K562 (cell line): ENCODE data around the gene TRAPPC8. TPM values are rescaled to one million over a fixed set of nuclear protein-coding genes. Genes with fewer than 3 reads are reported as not detected.
A peak's percentile ranks its signal among the peaks of the same experiment; 100 is the strongest.

Source experiments
- ATAC-seq: fragments of 200-7000 bp; cut with Tn5 transposase; 3 replicates; pipeline ENCODE4 v1.9.1; 2020; ENCODE audit warnings: moderate library complexity
- BruUV-seq: library from RNA; stranded (reverse); fragments of 400-500 nt; replicated peaks from 2 replicates; lab custom pipeline; 2021; lab: Mats Ljungman, UMichigan
- CTCF ChIA-PET: fragments of 300-600 bp; formaldehyde crosslinking; extraction: SDS; loops from one replicate; lab custom pipeline; 2021; ENCODE audit warnings: low intra/inter-chr PET ratio; lab: Yijun Ruan, JAX
- POLR2A ChIA-PET: fragments of 300-600, 350-650 bp; sonication (Branson Sonifier 250); formaldehyde crosslinking; extraction: SDS; loops from one replicate; lab custom pipeline; 2021; ENCODE audit warnings: antibody characterized with exemption, inconsistent platforms; lab: Yijun Ruan, JAX
- DNase-seq, 4 experiments: peaks; one replicate each; pipeline versions ENCODE4 v3.0.0 to v3.0.0-alpha.2; 2011 to 2018; ENCODE audit warnings: low spot score in 3 of 4, mixed read lengths in 3 of 4; ENCODE audit errors: extremely low read depth in 1 of 4
- FAIRE-seq: peaks from 2 replicates; lab custom pipeline; 2011; peaks lifted over from hg19 to GRCh38; lab: Jason Lieb, UNC
- H2AFZ ChIP-seq: 2 replicates; pipeline ENCODE4 v1.6.0; 2011; ENCODE audit warnings: low read depth, low read length, control low read depth, inconsistent platforms
- H3K27ac ChIP-seq: fragments of 200-600 bp; 3 replicates; pipeline ENCODE4 v1.8.0; 2011; ENCODE audit warnings: low read depth, mild to moderate bottlenecking, control low read depth, inconsistent platforms, low read length, moderate library complexity, mixed read lengths; ENCODE audit errors: extremely low read depth
- H3K27me3 ChIP-seq, 2 experiments: fragments of 300-600 bp in 1 of 2; 2 replicates in 1 of 2; 3 replicates in 1 of 2; pipeline versions ENCODE4 v1.6.0 to v1.8.0; 2011; ENCODE audit warnings: inconsistent platforms in 2 of 2, low read length in 2 of 2, mild to moderate bottlenecking in 1 of 2, mixed read lengths in 1 of 2, moderate library complexity in 1 of 2; ENCODE audit not compliant: control insufficient read depth in 2 of 2, insufficient read depth in 2 of 2
- H3K36me3 ChIP-seq: fragments of 300-600 bp; 3 replicates; pipeline ENCODE4 v1.8.0; 2011; ENCODE audit warnings: mild to moderate bottlenecking, low read length, inconsistent platforms; ENCODE audit not compliant: control insufficient read depth, insufficient read depth
- H3K4me1 ChIP-seq, 2 experiments: fragments of 200-600 bp in 1 of 2; replicated peaks in 1 of 2; 2 replicates in 1 of 2; 3 replicates in 1 of 2; pipeline versions ENCODE4 v1.5.1 to v1.8.0; 2011; ENCODE audit warnings: inconsistent platforms in 2 of 2, low read length in 2 of 2, mild to moderate bottlenecking in 1 of 2, mixed read lengths in 1 of 2, moderate library complexity in 1 of 2; ENCODE audit not compliant: control insufficient read depth in 2 of 2, insufficient read depth in 2 of 2
- H3K4me2 ChIP-seq: 2 replicates; pipeline ENCODE4 v1.6.1; 2011; ENCODE audit warnings: low read length, control low read depth, inconsistent platforms, mixed read lengths; ENCODE audit not compliant: insufficient read depth
- H3K4me3 ChIP-seq: fragments of 200-600 bp; sonication (generic), shearing (Covaris generic); 2 replicates; pipeline ENCODE4 v1.5.1; 2016; ENCODE audit warnings: control low read depth, inconsistent platforms
- H3K79me2 ChIP-seq: fragments of 200-600 bp; 3 replicates; pipeline ENCODE4 v1.8.0; 2011; ENCODE audit warnings: low read length, inconsistent platforms; ENCODE audit not compliant: control insufficient read depth, insufficient read depth
- H3K9ac ChIP-seq, 2 experiments: 2 replicates each; pipeline versions ENCODE4 v1.6.0 to v1.6.1; 2011; ENCODE audit warnings: low read depth in 2 of 2, low read length in 2 of 2, control low read depth in 1 of 2, inconsistent platforms in 1 of 2, mild to moderate bottlenecking in 1 of 2, mixed read lengths in 1 of 2; ENCODE audit not compliant: insufficient read depth in 1 of 2
- H3K9me1 ChIP-seq: one replicate; pipeline ENCODE4 v1.6.0; 2011; ENCODE audit warnings: inconsistent platforms, mild to moderate bottlenecking, low read length, moderate library complexity; ENCODE audit not compliant: control insufficient read depth, insufficient read depth
- H3K9me3 ChIP-seq: replicated peaks from 2 replicates; pipeline ENCODE4 v1.5.1; 2011; ENCODE audit warnings: low read depth, low read length, inconsistent platforms; ENCODE audit not compliant: control insufficient read depth, insufficient read depth
- H4K20me1 ChIP-seq: replicated peaks from 2 replicates; pipeline ENCODE4 v1.6.1; 2011; ENCODE audit warnings: low read length, inconsistent platforms, mixed read lengths; ENCODE audit not compliant: control insufficient read depth, insufficient read depth
- C11orf30 ChIP-seq: fragments of 450-650 bp; IDR thresholded peaks from 2 replicates; pipeline ENCODE4 v1.6.1; 2016; ENCODE audit warnings: low read depth, mild to moderate bottlenecking
- HMG20A ChIP-seq: fragments of 450-650 bp; formaldehyde crosslinking; conservative IDR thresholded peaks from 2 replicates; pipeline ENCODE4 v1.4.0; 2020; ENCODE audit warnings: mild to moderate bottlenecking, mixed read lengths
- JUN ChIP-seq, 2 experiments: sonication (generic) in 1 of 2; formaldehyde crosslinking in 1 of 2; IDR thresholded peaks; 2 replicates each; pipeline versions ENCODE4 v1.6.1 to v1.8.0; 2012 to 2022; ENCODE audit warnings: borderline replicate concordance in 2 of 2, mild to moderate bottlenecking in 2 of 2, improper control_type of control experiment in 1 of 2, low read depth in 1 of 2, low read length in 1 of 2, missing genetic modification reagents in 1 of 2
- KDM4B ChIP-seq, 2 experiments: fragments of 450-650 bp in 1 of 2; sonication (generic) in 1 of 2; IDR thresholded peaks; 2 replicates each; pipeline ENCODE4 v1.6.1; 2016 to 2017; ENCODE audit warnings: borderline replicate concordance in 2 of 2, antibody characterized with exemption in 1 of 2, low read depth in 1 of 2, mild to moderate bottlenecking in 1 of 2
- KLF1 ChIP-seq: fragments of 450-650 bp; IDR thresholded peaks from 2 replicates; pipeline ENCODE4 v1.6.1; 2016; ENCODE audit warnings: missing genetic modification characterization, missing compliant biosample characterization
- MAFF ChIP-seq: IDR thresholded peaks from 2 replicates; pipeline ENCODE4 v1.6.1; 2012; ENCODE audit warnings: low read length, improper control_type of control experiment
- MAFG ChIP-seq: fragments of 450-650 bp; conservative IDR thresholded peaks from 2 replicates; pipeline ENCODE4 v1.6.1; 2016; ENCODE audit warnings: missing genetic modification characterization, missing compliant biosample characterization
- MAFK ChIP-seq: IDR thresholded peaks from 2 replicates; pipeline ENCODE4 v1.6.1; 2011; ENCODE audit warnings: low read length, improper control_type of control experiment
- PREB ChIP-seq: sonication (generic); formaldehyde crosslinking; IDR thresholded peaks from 2 replicates; pipeline ENCODE4 v1.8.1; 2023; ENCODE audit warnings: mild to moderate bottlenecking, missing genetic modification reagents
- SUPT5H ChIP-seq: fragments of 450-650 bp; IDR thresholded peaks from 2 replicates; pipeline ENCODE4 v1.6.1; 2016
- ZBTB26 ChIP-seq: fragments of 450-650 bp; formaldehyde crosslinking; IDR thresholded peaks from 2 replicates; pipeline ENCODE4 v1.4.0; 2022; ENCODE audit warnings: missing genetic modification characterization
- ZNF165 ChIP-seq: fragments of 250-450 bp; sonication (Bioruptor Pico); IDR thresholded peaks from 2 replicates; pipeline ENCODE4 v1.4.0; 2020; ENCODE audit warnings: borderline replicate concordance
- ZNF239 ChIP-seq: fragments of 250-450 bp; sonication (Bioruptor Pico); IDR thresholded peaks from 2 replicates; pipeline ENCODE4 v1.4.0; 2020; ENCODE audit warnings: mild to moderate bottlenecking
- ZNF316 ChIP-seq: fragments of 450-650 bp; IDR thresholded peaks from 2 replicates; pipeline ENCODE4 v1.6.1; 2016
- ZNF740 ChIP-seq, 3 experiments: fragments of 200-800 bp in 1 of 3; sonication (Bioruptor generic) in 1 of 3; sonication (generic) in 1 of 3; formaldehyde crosslinking in 1 of 3; IDR thresholded peaks; 2 replicates each; pipeline versions ENCODE4 v1.6.1 to v1.8.0; 2016 to 2022; ENCODE audit warnings: mild to moderate bottlenecking in 2 of 3, missing compliant biosample characterization in 2 of 3, missing genetic modification characterization in 2 of 3, missing genetic modification reagents in 1 of 3
- ZNF830 ChIP-seq: fragments of 250-450 bp; sonication (Bioruptor Pico); IDR thresholded peaks from 2 replicates; pipeline ENCODE4 v1.5.0; 2021; ENCODE audit warnings: mild to moderate bottlenecking
- WGBS: fragments of 100-300 bp; shearing (Covaris generic); methylation state at CpG from one replicate; pipeline ENCODE4 v1.1.6; 2016; ENCODE audit warnings: low coverage, mixed read lengths; ENCODE audit not compliant: insufficient coverage; ENCODE audit errors: missing lambda C conversion rate; 5-methylcytosine and 5-hydroxymethylcytosine counted together
- in situ Hi-C: fragments of 300-500 bp; cut with MboI; formaldehyde crosslinking; loops from 4 replicates; pipeline ENCODE4 v1.15.0; 2018; ENCODE audit warnings: inconsistent platforms, mixed read lengths
- intact Hi-C: fragments of 100-400 bp; cut with micrococcal nuclease; formaldehyde crosslinking; loops from 2 replicates; pipeline ENCODE4 v1.14.2; 2022
- polyA plus RNA-seq, 8 experiments: library from polyadenylated mRNA; depleted of rRNA in 4 of 8; stranded (reverse) in 5 of 8; unstranded in 3 of 8; fragments of >200 nt; fragmentation: Nextera tagmentation in 2 of 8; fragmentation: Illumina TruSeq in 1 of 8; extraction: Ambion mirVana in 2 of 8; extraction: Trizol in 1 of 8; gene quantifications; 2 replicates each; pipeline versions ENCODE4 v1.2.1 to v1.2.3, GENCODE V29; 2011 to 2014; ENCODE audit warnings: inconsistent platforms in 1 of 8, missing spikeins in 1 of 8
- total RNA-seq, 7 experiments: library from RNA; depleted of rRNA in 6 of 7; stranded (reverse); fragments of >200 nt in 6 of 7; fragmentation: Illumina TruSeq in 2 of 7; extraction: Trizol in 2 of 7; gene quantifications; 2 replicates each; pipeline versions ENCODE4 v1.2.1 to v1.2.3, GENCODE V29; 2011 to 2021; ENCODE audit warnings: low replicate concordance in 1 of 7

Gene TRAPPC8
- total and polyA plus RNA-seq, 9 of the 15 experiments (the other 6 are each of a cell fraction or from before 2014, with no cell fraction given): 20.1 to 111 (median 35.6) TPM

GRCh38 chr18:31857526-31858106 lies 85.3 kb downstream of the TRAPPC8 start:
- Histone ChIP-seq H3K9me3 (no peaks in the 10 kb centered on the region), H3K79me2 (no peaks in the 10 kb centered on the region), H4K20me1 (no peaks in the 10 kb centered on the region), H3K4me1 (no peaks in the 10 kb centered on the region), H3K36me3 (peaks cover 83% of the 10 kb centered on the region), H3K27ac (no peak overlapping the region), H3K27me3 (no peaks in the 10 kb centered on the region), H3K4me2 (no peak overlapping the region), H3K9me1 (no peaks in the 10 kb centered on the region), H3K4me3 (no peak overlapping the region), H3K9ac (no peak overlapping the region), H2AFZ (no peak overlapping the region)
- BruUV-seq: no TSS peak
- 95% methylated on average over 6 of the region's 6 CpGs for WGBS
- in situ Hi-C loops: no loop called here
- DNase-seq (no peak), ATAC-seq (no peak), FAIRE-seq (no peak)
- ChIA-PET POLR2A (interaction anchor here (0.6 kb wide), 1 partner anchor 35 kb away, joined by 3 read pairs; no protein-coding TSS in a partner anchor), CTCF (no interaction called here)
- TF ChIP-seq PREB (CRISPR knock-in tag) (no peak), KDM4B (IDR thresholded peaks at IDR 0.05; ENCODE audit: borderline replicate concordance in 2 of 2, low read depth in 1 of 2) (no peak), MAFF (peak; percentile 81), SUPT5H (no peak), ZNF165 (CRISPR knock-in tag) (no peak), KLF1 (tag) (no peak), ZNF740 (CRISPR knock-in tag; IDR thresholded peaks at IDR 0.05) (no peak), ZNF740 (tag; IDR thresholded peaks at IDR 0.05) (no peak), HMG20A (no peak), C11orf30 (peak; percentile 46; the same call in 1 of the 2 replicates), ZNF830 (CRISPR knock-in tag) (no peak), MAFK (peak; percentile 74), ZNF239 (no peak), MAFG (tag) (0 out of 2 replicates have a peak, but pooled peaks have one; percentile 34), JUN (IDR thresholded peaks at IDR 0.05; ENCODE audit: borderline replicate concordance, low read depth, low read length) (no peak), JUN (CRISPR knock-in tag; IDR thresholded peaks at IDR 0.05; ENCODE audit: borderline replicate concordance) (no peak), ZBTB26 (CRISPR knock-in tag) (no peak), ZNF316 (peak; percentile 73)
- intact Hi-C loops: no loop called here
